ENCODE measurements around the gene C4BPB.

The C4BPB gene

DNA sequence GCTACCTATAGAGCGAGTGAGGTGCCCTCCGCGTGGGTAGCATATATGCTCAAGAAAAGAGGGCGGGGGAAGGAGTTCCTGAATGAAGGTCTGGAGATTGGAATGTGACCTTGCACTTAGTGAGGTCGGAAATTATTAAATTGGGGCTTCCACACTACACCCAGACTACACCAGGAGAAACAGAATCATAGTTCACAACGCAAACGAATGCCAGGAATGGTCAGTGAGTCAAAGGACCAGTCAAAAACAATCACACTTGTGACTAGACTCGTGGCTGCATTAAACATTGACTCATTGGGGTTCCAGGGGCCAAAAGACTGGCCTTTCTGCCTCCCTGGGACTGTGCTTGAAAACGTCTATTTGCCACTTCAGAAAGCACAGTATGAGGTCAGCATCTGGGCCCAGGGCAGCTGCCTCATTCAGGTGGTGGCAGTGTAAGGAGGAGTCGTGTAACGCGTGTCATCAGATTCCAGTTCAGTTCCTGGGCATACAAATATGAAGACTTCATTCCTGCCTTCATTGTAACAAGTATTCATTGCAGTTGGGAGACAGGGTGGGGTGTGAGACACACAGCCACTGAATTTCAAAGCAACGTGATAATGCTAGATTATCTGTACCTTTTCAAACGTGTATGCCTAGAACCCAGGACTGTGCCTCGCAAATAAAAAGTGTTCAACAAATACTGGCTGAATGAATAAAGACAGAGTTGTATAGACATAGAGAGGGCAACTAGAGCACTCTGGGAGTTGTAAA, 37.3 kb upstream of the C4BPB start, which contains the start of gene YOD1:
Gene YOD1 (minus strand): TSS at position 18 of the 753 bp plus-strand sequence. CDS start 178 bp downstream, outside the sequence.
- no peaks in the 10 kb centered on the region for H3K27me3 ChIP-seq (ENCODE audit: control insufficient read depth, insufficient read depth, low read length)
- peaks cover 11% of the 10 kb centered on the region for H3K4me1 ChIP-seq (ENCODE audit: control insufficient read depth, low read depth, low read length)
- H3K9ac ChIP-seq (ENCODE audit: low read length): peak within 1 kb of the TSS; percentile 92
- peak within 1 kb of the TSS; percentile 96 for H3K4me3 ChIP-seq (ENCODE audit: low read length)
- H3K9me3 ChIP-seq (ENCODE audit: control insufficient read depth, low read depth, low read length): no peaks in the 10 kb centered on the region
- H3K36me3 ChIP-seq (ENCODE audit: control insufficient read depth, low read depth, low read length): peaks cover 29% of the 10 kb centered on the region
- peak within 1 kb of the TSS; percentile 79 for H3K27ac ChIP-seq (ENCODE audit: low read length)

DNA sequence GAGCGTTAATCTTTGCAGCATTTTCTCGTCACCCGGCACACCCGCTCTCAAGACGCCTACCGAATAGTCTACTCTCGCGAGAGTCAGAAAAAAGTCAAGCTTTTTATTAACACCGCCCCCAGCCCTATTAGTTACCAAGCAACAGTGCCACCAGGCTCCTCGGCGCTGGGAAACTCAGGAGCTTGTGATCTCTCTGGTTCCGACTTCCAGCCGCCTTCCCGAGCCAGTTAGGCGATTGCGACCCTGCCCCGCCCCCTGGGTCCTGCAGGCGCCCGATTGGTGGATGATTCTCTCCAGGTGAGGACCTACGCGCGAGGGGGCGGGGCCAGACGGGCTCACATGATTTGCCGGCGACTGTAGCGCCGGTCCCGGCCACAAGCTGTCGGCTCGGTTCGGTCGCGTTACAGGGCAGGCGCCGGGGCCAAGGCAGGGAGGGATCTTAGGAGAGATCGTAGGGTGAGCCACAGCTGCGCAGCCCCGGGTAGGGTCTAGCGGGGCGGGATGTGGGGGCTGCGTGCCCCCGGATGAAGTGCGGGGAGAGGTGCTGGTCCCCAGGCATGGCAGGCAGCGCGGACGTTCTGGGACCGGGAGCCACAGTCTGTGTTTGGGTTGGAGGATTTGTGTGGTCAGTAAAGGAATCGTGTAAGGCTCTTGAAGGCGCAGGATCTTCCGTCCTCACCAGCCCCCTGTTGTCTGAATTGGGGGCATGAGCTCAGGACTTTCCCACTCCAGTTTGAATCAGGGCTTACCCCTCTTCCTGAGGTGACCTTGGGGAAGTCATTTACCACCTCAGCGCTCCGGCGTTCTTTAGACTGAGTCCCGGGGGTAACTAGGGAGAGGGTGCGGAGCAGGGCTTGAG, 35.5 kb upstream of the C4BPB start, which contains the start of gene PFKFB2:
Gene PFKFB2 (plus strand): TSS at position 365 of the 859 bp plus-strand sequence. CDS start 1,443 bp downstream, outside the sequence.
- H3K4me1 ChIP-seq (ENCODE audit: control insufficient read depth, low read depth, low read length): peaks cover 11% of the 10 kb centered on the region
- H3K27ac ChIP-seq (ENCODE audit: low read length): peak within 1 kb of the TSS; percentile 87
- no peaks in the 10 kb centered on the region for H3K27me3 ChIP-seq (ENCODE audit: control insufficient read depth, insufficient read depth, low read length)
- no peaks in the 10 kb centered on the region for H3K9me3 ChIP-seq (ENCODE audit: control insufficient read depth, low read depth, low read length)
- H3K9ac ChIP-seq (ENCODE audit: low read length): peak within 1 kb of the TSS; percentile 91
- peak within 1 kb of the TSS; percentile 93 for H3K4me3 ChIP-seq (ENCODE audit: low read length)
- peaks cover 14% of the 10 kb centered on the region for H3K36me3 ChIP-seq (ENCODE audit: control insufficient read depth, low read depth, low read length)

GRCh38 chr1:207054491-207054890, 34.2 kb upstream of the C4BPB start:
- Histone ChIP-seq H3K27ac (ENCODE audit: low read length) (no peak overlapping the region), H3K4me3 (ENCODE audit: low read length) (no peak overlapping the region), H3K27me3 (ENCODE audit: control insufficient read depth, insufficient read depth, low read length) (no peaks in the 10 kb centered on the region), H3K4me1 (ENCODE audit: control insufficient read depth, low read depth, low read length) (peaks cover 14% of the 10 kb centered on the region), H3K9ac (ENCODE audit: low read length) (no peak overlapping the region), H3K9me3 (ENCODE audit: control insufficient read depth, low read depth, low read length) (no peaks in the 10 kb centered on the region), H3K36me3 (ENCODE audit: control insufficient read depth, low read depth, low read length) (peaks cover under 1% of the 10 kb centered on the region)

DNA sequence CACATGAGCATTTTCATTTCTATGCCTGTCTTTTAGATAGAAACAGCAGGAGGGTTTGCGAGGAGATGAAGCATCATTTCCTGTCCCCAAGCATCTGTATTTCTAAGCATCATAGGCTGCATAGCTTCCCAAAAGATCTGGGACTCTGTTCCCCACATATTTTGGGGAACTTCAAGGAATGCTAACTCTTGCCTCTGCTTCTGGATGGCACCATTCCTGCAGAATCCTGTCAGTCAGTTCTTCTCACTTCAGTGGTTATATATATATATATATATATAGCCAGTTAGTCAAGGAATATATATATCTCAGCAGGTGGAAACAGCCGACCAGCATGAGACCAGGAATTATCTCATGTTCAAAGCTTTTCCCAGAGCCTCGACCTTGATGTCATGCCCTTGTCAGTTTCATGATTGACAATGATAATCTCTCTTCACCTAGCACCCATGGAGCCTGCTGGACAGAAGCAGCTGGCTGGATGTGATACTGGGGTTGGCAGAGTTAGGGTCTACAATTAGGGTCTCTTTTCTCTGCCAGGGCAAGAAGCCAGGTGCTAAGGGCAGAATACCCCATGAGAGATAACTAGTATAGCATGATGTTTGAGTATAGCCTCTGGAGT, 33.2 kb upstream of the C4BPB start:
- H3K9ac ChIP-seq (ENCODE audit: low read length): no peak overlapping the region
- H3K4me3 ChIP-seq (ENCODE audit: low read length): no peak overlapping the region
- peaks cover 10% of the 10 kb centered on the region for H3K4me1 ChIP-seq (ENCODE audit: control insufficient read depth, low read depth, low read length)
- H3K36me3 ChIP-seq (ENCODE audit: control insufficient read depth, low read depth, low read length): no peaks in the 10 kb centered on the region
- no peak overlapping the region for H3K27ac ChIP-seq (ENCODE audit: low read length)
- H3K27me3 ChIP-seq (ENCODE audit: control insufficient read depth, insufficient read depth, low read length): no peaks in the 10 kb centered on the region
- no peaks in the 10 kb centered on the region for H3K9me3 ChIP-seq (ENCODE audit: control insufficient read depth, low read depth, low read length)

DNA sequence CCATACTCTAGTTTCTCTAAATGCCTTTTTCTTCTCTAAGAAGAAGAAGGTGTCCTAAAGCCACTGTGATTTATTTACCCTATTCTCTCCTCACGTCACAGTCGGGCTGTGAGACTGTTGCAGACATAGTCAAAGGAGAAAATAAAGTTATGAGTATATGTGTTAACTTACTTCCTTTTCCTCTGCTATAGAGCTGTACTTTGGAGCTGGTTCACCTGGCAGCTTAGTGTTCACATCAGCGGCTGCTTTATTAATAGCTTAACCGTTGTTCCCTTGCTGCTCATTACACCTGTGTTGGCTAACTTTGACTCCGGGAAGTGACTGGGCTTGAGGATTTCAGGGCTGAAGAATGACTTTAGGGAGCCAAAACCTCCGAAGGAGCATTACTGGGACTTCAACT, 32.0 kb upstream of the C4BPB start:
- Histone ChIP-seq H3K9ac (ENCODE audit: low read length) (no peak overlapping the region), H3K4me1 (ENCODE audit: control insufficient read depth, low read depth, low read length) (peaks cover 5% of the 10 kb centered on the region), H3K9me3 (ENCODE audit: control insufficient read depth, low read depth, low read length) (no peaks in the 10 kb centered on the region), H3K27ac (ENCODE audit: low read length) (no peak overlapping the region), H3K27me3 (ENCODE audit: control insufficient read depth, insufficient read depth, low read length) (no peaks in the 10 kb centered on the region), H3K36me3 (ENCODE audit: control insufficient read depth, low read depth, low read length) (no peaks in the 10 kb centered on the region), H3K4me3 (ENCODE audit: low read length) (no peak overlapping the region)

DNA sequence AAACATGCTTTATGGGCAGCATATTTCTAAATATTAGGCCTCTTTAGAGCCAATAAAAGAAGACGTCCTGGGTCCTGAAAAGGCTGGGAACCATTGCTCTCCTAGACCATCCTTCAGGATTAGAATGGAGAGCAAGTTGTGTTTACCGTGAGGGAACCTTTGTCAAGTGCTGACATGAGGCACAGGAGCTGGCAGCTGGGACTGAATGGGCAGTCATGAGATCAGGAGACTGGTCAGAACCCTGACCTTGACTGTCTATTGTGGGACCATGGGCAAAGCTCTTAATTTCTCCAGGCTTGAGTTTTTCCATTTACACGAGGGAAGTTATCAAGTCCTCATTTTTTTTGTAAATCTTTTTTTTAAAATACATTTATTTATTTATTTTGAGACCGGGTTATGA, 30.4 kb upstream of the C4BPB start:
- no peak overlapping the region for H3K9ac ChIP-seq (ENCODE audit: low read length)
- H3K9me3 ChIP-seq (ENCODE audit: control insufficient read depth, low read depth, low read length): no peaks in the 10 kb centered on the region
- no peaks in the 10 kb centered on the region for H3K27me3 ChIP-seq (ENCODE audit: control insufficient read depth, insufficient read depth, low read length)
- H3K4me1 ChIP-seq (ENCODE audit: control insufficient read depth, low read depth, low read length): peaks cover 5% of the 10 kb centered on the region
- H3K36me3 ChIP-seq (ENCODE audit: control insufficient read depth, low read depth, low read length): peaks cover 15% of the 10 kb centered on the region
- no peak overlapping the region for H3K4me3 ChIP-seq (ENCODE audit: low read length)
- H3K27ac ChIP-seq (ENCODE audit: low read length): no peak overlapping the region

DNA sequence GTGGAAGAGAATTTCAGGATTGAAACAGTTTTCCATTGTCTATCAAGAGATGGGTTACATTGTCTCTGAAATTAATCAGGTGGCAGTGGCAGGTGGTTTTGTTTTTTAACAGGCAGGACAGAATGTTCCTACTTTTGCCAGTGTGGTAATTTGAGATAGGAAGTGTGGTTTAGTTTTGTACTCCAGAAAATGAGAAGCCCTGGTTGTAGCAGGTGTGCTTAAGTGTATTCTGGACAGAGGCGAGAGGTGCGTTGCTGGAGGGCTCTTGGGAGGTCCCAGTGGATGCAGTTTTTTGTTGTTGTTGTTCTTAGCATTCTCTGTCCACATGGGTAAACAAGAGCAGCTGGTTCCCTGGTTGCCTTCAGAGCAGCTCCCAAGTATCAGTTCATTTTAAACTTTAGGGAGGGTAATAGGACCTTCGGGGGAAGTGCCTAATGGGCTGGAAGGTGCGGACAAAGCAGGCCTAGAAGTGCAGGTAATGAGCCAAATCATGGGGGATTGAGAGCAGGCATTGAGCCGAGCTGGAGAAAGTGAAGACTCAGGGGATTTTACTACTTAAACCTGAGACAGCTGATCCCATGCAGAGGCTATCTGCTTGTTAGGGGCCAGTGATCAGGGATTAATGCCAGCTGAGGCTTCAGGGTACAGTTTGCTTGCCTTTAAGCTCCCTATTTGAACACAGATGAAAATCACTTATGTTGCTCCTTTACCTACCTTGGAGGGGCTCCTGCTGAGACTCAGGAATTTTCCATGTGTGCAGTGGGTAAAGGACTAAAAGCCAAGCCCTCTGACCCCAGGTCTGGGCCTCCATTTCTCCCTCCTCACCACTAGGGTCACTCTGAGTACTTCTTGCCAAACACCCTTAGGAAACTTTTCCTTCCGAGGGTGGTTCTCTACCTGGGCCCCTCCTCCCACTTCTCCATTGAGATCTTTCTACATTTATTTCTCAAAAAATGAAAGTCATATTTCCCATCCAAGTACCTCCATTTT, 29.5 kb upstream of the C4BPB start:
- Histone ChIP-seq H3K27me3 (ENCODE audit: control insufficient read depth, insufficient read depth, low read length) (no peaks in the 10 kb centered on the region), H3K4me1 (ENCODE audit: control insufficient read depth, low read depth, low read length) (peaks cover 5% of the 10 kb centered on the region), H3K4me3 (ENCODE audit: low read length) (no peak overlapping the region), H3K9ac (ENCODE audit: low read length) (no peak overlapping the region), H3K9me3 (ENCODE audit: control insufficient read depth, low read depth, low read length) (no peaks in the 10 kb centered on the region), H3K36me3 (ENCODE audit: control insufficient read depth, low read depth, low read length) (peaks cover 22% of the 10 kb centered on the region), H3K27ac (ENCODE audit: low read length) (no peak overlapping the region)

DNA sequence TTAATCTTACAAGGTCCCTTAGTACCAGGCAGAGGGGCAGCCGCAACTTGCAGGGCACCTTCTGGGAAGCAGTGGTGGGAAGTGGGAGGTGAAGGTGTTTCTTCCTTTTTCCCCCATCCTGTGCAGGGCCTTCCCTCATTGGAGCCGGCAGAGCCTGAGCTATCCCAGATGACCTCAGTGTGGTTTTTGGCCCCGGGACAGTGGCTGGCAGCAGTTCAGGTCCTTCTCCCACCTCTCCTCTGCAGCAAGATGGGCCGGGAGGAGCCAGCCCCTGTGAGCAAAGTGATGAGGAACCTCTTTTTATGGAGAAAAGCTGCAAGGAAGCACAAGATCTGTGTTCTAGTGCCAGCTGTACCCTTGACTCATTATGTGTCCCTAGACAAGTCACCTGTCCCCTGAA, 28.8 kb upstream of the C4BPB start:
- H3K4me3 ChIP-seq (ENCODE audit: low read length): no peak overlapping the region
- H3K9me3 ChIP-seq (ENCODE audit: control insufficient read depth, low read depth, low read length): no peaks in the 10 kb centered on the region
- peaks cover 5% of the 10 kb centered on the region for H3K4me1 ChIP-seq (ENCODE audit: control insufficient read depth, low read depth, low read length)
- H3K27ac ChIP-seq (ENCODE audit: low read length): no peak overlapping the region
- H3K36me3 ChIP-seq (ENCODE audit: control insufficient read depth, low read depth, low read length): peaks cover 23% of the 10 kb centered on the region
- no peaks in the 10 kb centered on the region for H3K27me3 ChIP-seq (ENCODE audit: control insufficient read depth, insufficient read depth, low read length)
- H3K9ac ChIP-seq (ENCODE audit: low read length): no peak overlapping the region

- no peak overlapping the region for H3K27ac ChIP-seq (ENCODE audit: low read length)
- no peaks in the 10 kb centered on the region for H3K9me3 ChIP-seq (ENCODE audit: control insufficient read depth, low read depth, low read length)
- no peaks in the 10 kb centered on the region for H3K27me3 ChIP-seq (ENCODE audit: control insufficient read depth, insufficient read depth, low read length)
- no peak overlapping the region for H3K9ac ChIP-seq (ENCODE audit: low read length)
- H3K4me3 ChIP-seq (ENCODE audit: low read length): no peak overlapping the region
- H3K36me3 ChIP-seq (ENCODE audit: control insufficient read depth, low read depth, low read length): peaks cover 26% of the 10 kb centered on the region
- peaks cover 5% of the 10 kb centered on the region for H3K4me1 ChIP-seq (ENCODE audit: control insufficient read depth, low read depth, low read length)
These were observed 28.1 kb upstream of the C4BPB start for GRCh38 chr1:207060596-207060995.

- Histone ChIP-seq H3K4me3 (ENCODE audit: low read length) (no peak overlapping the region), H3K36me3 (ENCODE audit: control insufficient read depth, low read depth, low read length) (peaks cover 26% of the 10 kb centered on the region), H3K9me3 (ENCODE audit: control insufficient read depth, low read depth, low read length) (no peaks in the 10 kb centered on the region), H3K9ac (ENCODE audit: low read length) (no peak overlapping the region), H3K27me3 (ENCODE audit: control insufficient read depth, insufficient read depth, low read length) (no peaks in the 10 kb centered on the region), H3K4me1 (ENCODE audit: control insufficient read depth, low read depth, low read length) (peaks cover 5% of the 10 kb centered on the region), H3K27ac (ENCODE audit: low read length) (no peak overlapping the region)
These were observed 26.6 kb upstream of the C4BPB start for GRCh38 chr1:207062058-207062457.

Data from iPS-18a (cell line).